Fibroblast of pulmonary artery (primary cell): ENCODE measurements around the gene LIN54.
"Not testable (repeated sequence)": the region's sequence is repeated elsewhere in the genome, so short reads cannot be mapped to it uniquely, and the experiment has no call there.

ENCODE experiments used
- DNase-seq: peaks from one replicate; pipeline ENCODE4 v3.0.0-alpha.2; 2010; ENCODE audit warnings: low read depth
- H3K4me3 ChIP-seq: replicated peaks from 2 replicates; pipeline ENCODE4 v1.5.1; 2011; ENCODE audit warnings: low read depth, mild to moderate bottlenecking, control low read depth, low read length, moderate library complexity
- CTCF ChIP-seq: IDR thresholded peaks from 2 replicates; pipeline ENCODE4 v1.5.1; 2011; ENCODE audit warnings: mild to moderate bottlenecking, control low read depth, low read length, inconsistent platforms; ENCODE audit errors: missing control alignments

The LIN54 gene

GRCh38 chr4:83011689-83012199 is 1.1 kb upstream of the LIN54 start:
- H3K4me3 ChIP-seq = peak overlapping the region; percentile 73
- TF ChIP-seq CTCF = no peak
- no peak for DNase-seq

- H3K4me3 ChIP-seq = peak overlapping the region; percentile 73
- no peak for TF ChIP-seq CTCF
- DNase-seq = peak; percentile 33
Observed at GRCh38 chr4:83010111-83010521, 507 bp downstream of the LIN54 start.

- DNase-seq = peak; percentile 35
- no peak for TF ChIP-seq CTCF
- peak overlapping the region; percentile 73 for H3K4me3 ChIP-seq
Observed at GRCh38 chr4:83009529-83009928, 1.1 kb downstream of the LIN54 start.

- not testable (repeated sequence) for H3K4me3 ChIP-seq, DNase-seq
Observed at GRCh38 chr4:83003044-83003791, 7.4 kb downstream of the LIN54 start.

GRCh38 chr4:83002329-83002728 is 8.3 kb downstream of the LIN54 start:
- no peak for TF ChIP-seq CTCF
- no peak overlapping the region for H3K4me3 ChIP-seq
- no peak for DNase-seq

GRCh38 chr4:82998898-82999297 is 11.7 kb downstream of the LIN54 start:
- no peak for DNase-seq
- H3K4me3 ChIP-seq = no peak overlapping the region
- TF ChIP-seq CTCF = no peak

- H3K4me3 ChIP-seq = no peak overlapping the region
- no peak for DNase-seq
- TF ChIP-seq CTCF = no peak
Observed at GRCh38 chr4:82994834-82995233, 15.8 kb downstream of the LIN54 start.
